MM.1S (cell line): ENCODE results near the gene PEAR1.
A peak's percentile ranks its signal among the peaks of the same experiment; 100 is the strongest.

Experiments used
- DNase-seq: peaks from one replicate; pipeline ENCODE4 v3.0.0-alpha.2; 2015
- H2AFZ ChIP-seq: fragments of 300-600 bp; sonication (generic); 2 replicates; pipeline ENCODE4 v1.6.0; 2016; ENCODE audit warnings: antibody characterized with exemption, low read length
- H3F3A ChIP-seq: fragments of 300-600 bp; sonication (generic); 2 replicates; pipeline ENCODE4 v1.6.1; 2016; ENCODE audit warnings: mild to moderate bottlenecking, antibody characterized with exemption, low read length, moderate library complexity, mixed read lengths; ENCODE audit not compliant: insufficient read depth
- H3K27ac ChIP-seq: fragments of 300-600 bp; sonication (generic); 2 replicates; pipeline ENCODE4 v1.5.1; 2016; ENCODE audit warnings: mild to moderate bottlenecking, low read length
- H3K27me3 ChIP-seq: fragments of 300-600 bp; sonication (generic); replicated peaks from 2 replicates; pipeline ENCODE4 v1.6.0; 2016; ENCODE audit warnings: low read length; ENCODE audit not compliant: insufficient read depth
- H3K36me3 ChIP-seq: fragments of 300-600 bp; sonication (generic); replicated peaks from 2 replicates; pipeline ENCODE4 v1.6.1; 2016; ENCODE audit warnings: mild to moderate bottlenecking, low read length, mixed read lengths; ENCODE audit not compliant: insufficient read depth
- H3K4me1 ChIP-seq: fragments of 300-600 bp; sonication (generic); 2 replicates; pipeline ENCODE4 v1.6.1; 2016; ENCODE audit warnings: low read length, mixed read lengths
- H3K4me2 ChIP-seq: fragments of 300-600 bp; sonication (generic); 2 replicates; pipeline ENCODE4 v1.6.0; 2016; ENCODE audit warnings: low read depth, low read length
- H3K4me3 ChIP-seq: fragments of 300-600 bp; sonication (generic); 2 replicates; pipeline ENCODE4 v1.5.1; 2016; ENCODE audit warnings: low read length, mixed read lengths
- H3K79me2 ChIP-seq: fragments of 300-600 bp; sonication (generic); 2 replicates; pipeline ENCODE4 v1.6.1; 2016; ENCODE audit warnings: mixed run types, low read length, mixed read lengths
- H3K9ac ChIP-seq: fragments of 300-600 bp; sonication (generic); 2 replicates; pipeline ENCODE4 v1.6.1; 2016; ENCODE audit warnings: low read length, mixed read lengths
- H3K9me2 ChIP-seq: fragments of 300-600 bp; sonication (generic); replicated peaks from 2 replicates; pipeline ENCODE4 v1.6.1; 2016; ENCODE audit warnings: mild to moderate bottlenecking, low read length, mixed read lengths; ENCODE audit not compliant: insufficient read depth
- H3K9me3 ChIP-seq: fragments of 300-600 bp; sonication (generic); replicated peaks from 2 replicates; pipeline ENCODE4 v1.6.1; 2016; ENCODE audit warnings: mild to moderate bottlenecking, low read length, mixed read lengths; ENCODE audit not compliant: insufficient read depth
- H4K20me1 ChIP-seq: fragments of 300-600 bp; sonication (generic); 2 replicates; pipeline ENCODE4 v1.6.1; 2016; ENCODE audit warnings: mild to moderate bottlenecking, low read length, moderate library complexity, mixed read lengths; ENCODE audit not compliant: insufficient read depth
- CTCF ChIP-seq: fragments of 300-600 bp; sonication (generic); IDR thresholded peaks from 2 replicates; pipeline ENCODE4 v1.5.1; 2016; ENCODE audit warnings: antibody characterized with exemption, low read length, mixed read lengths
- EZH2 ChIP-seq: fragments of 300-600 bp; sonication (generic); optimal IDR thresholded peaks from 2 replicates; pipeline ENCODE3; 2017; ENCODE audit warnings: low read depth, mild to moderate bottlenecking, antibody characterized with exemption, low read length, mixed read lengths
- EZH2phosphoT487 ChIP-seq: fragments of 300-600 bp; sonication (generic); IDR thresholded peaks from 2 replicates; pipeline ENCODE4 v1.6.1; 2018; ENCODE audit warnings: antibody characterized with exemption, low read length

The PEAR1 gene

GRCh38 chr1:156913809-156914387, 20.4 kb downstream of the PEAR1 start:
- no peak for DNase-seq
- TF ChIP-seq EZH2 (no peak), EZH2phosphoT487 (no peak), CTCF (no peak)
- peaks cover 53% of the 10 kb centered on the region for H3K27me3 ChIP-seq
- no peaks in the 10 kb centered on the region for H4K20me1 ChIP-seq
- H3K9me2 ChIP-seq: no peaks in the 10 kb centered on the region
- H2AFZ ChIP-seq: no peak overlapping the region
- H3K79me2 ChIP-seq: no peaks in the 10 kb centered on the region
- H3K27ac ChIP-seq: no peak overlapping the region
- H3K4me1 ChIP-seq: peaks cover 7% of the 10 kb centered on the region; the same call in 1 of the 2 replicates
- no peaks in the 10 kb centered on the region for H3K9me3 ChIP-seq
- H3F3A ChIP-seq: no peaks in the 10 kb centered on the region
- H3K4me3 ChIP-seq: no peak overlapping the region
- H3K9ac ChIP-seq: no peak overlapping the region
- H3K36me3 ChIP-seq: no peaks in the 10 kb centered on the region
- H3K4me2 ChIP-seq: no peak overlapping the region

- no peak for DNase-seq
- H3K4me2 ChIP-seq: no peak overlapping the region
- peaks cover 52% of the 10 kb centered on the region for H3K27me3 ChIP-seq
- no peak overlapping the region for H3K4me3 ChIP-seq
- H3K9me3 ChIP-seq: no peaks in the 10 kb centered on the region
- no peak overlapping the region for H2AFZ ChIP-seq
- no peak overlapping the region for H3K9ac ChIP-seq
- H3K4me1 ChIP-seq: peaks cover 7% of the 10 kb centered on the region; the same call in 1 of the 2 replicates
- no peaks in the 10 kb centered on the region for H3K36me3 ChIP-seq
- no peaks in the 10 kb centered on the region for H4K20me1 ChIP-seq
- H3K79me2 ChIP-seq: no peaks in the 10 kb centered on the region
- H3K9me2 ChIP-seq: no peaks in the 10 kb centered on the region
- no peak overlapping the region for H3K27ac ChIP-seq
- no peak for TF ChIP-seq EZH2
- no peak for TF ChIP-seq EZH2phosphoT487
- TF ChIP-seq CTCF: no peak
- H3F3A ChIP-seq: no peaks in the 10 kb centered on the region
Observed at GRCh38 chr1:156914440-156914856, 20.9 kb downstream of the PEAR1 start.

- H3F3A ChIP-seq: no peaks in the 10 kb centered on the region
- peak; percentile 58 for DNase-seq
- peaks cover 70% of the 10 kb centered on the region for H3K27me3 ChIP-seq
- no peak within 1 kb of the TSS for H3K9ac ChIP-seq
- no peaks in the 10 kb centered on the region for H3K36me3 ChIP-seq
- no peaks in the 10 kb centered on the region for H3K9me3 ChIP-seq
- 0 out of 2 replicates have a peak within 1 kb of the TSS, but pooled peaks have one; percentile 15 for H2AFZ ChIP-seq
- H3K4me3 ChIP-seq: no peak within 1 kb of the TSS
- H4K20me1 ChIP-seq: no peaks in the 10 kb centered on the region
- no peaks in the 10 kb centered on the region for H3K4me1 ChIP-seq
- no peak within 1 kb of the TSS for H3K27ac ChIP-seq
- H3K9me2 ChIP-seq: no peaks in the 10 kb centered on the region
- no peaks in the 10 kb centered on the region for H3K79me2 ChIP-seq
- TF ChIP-seq CTCF (peak; percentile 77), EZH2 (peak; percentile 87), EZH2phosphoT487 (no peak)
- peak within 1 kb of the TSS; percentile 37; the same call in 1 of the 2 replicates for H3K4me2 ChIP-seq
Observed at GRCh38 chr1:156920233-156921052, 26.9 kb downstream of the PEAR1 start, which contains the start of gene LRRC71. Gene LRRC71, plus strand, starts transcription at chr1:156920632. Its CDS starts 172 bp downstream, at chr1:156920804.
